ENCODE measurements around the gene MED20. TPM values are rescaled to one million over a fixed set of nuclear protein-coding genes. Genes with fewer than 3 reads are reported as not detected.

The MED20 gene
- total and polyA plus RNA-seq, 10 of the 15 experiments (the other 5 are each of a cell fraction or from before 2014, with no cell fraction given), result 13.4 to 24.8 (median 17.9) TPM

DNA sequence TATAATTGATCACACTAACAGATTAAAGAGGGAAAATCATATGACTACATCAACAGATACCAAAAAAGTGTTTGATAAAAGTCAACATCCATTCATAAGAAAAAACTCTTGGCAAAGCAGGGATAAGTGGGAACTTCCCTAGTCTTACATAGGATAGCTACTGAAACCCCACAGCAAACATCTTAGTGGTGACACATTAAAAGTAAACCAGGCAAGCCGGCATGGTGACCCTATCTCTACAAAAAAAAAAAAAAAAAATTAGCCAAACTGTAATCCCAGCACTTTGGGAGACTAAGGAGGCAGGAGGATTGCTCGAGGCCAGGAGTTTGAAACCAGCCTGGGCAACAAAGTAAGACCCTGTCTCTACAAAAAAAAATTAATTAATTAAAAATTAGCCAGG lies 34.5 kb upstream of the MED20 start:
- no peak overlapping the region for H3K27ac ChIP-seq (ENCODE audit: control insufficient read depth, insufficient read depth)
- no peak for FAIRE-seq
- no peaks in the 10 kb centered on the region for H3K9me3 ChIP-seq (replicated peaks; ENCODE audit: control insufficient read depth, insufficient read depth, low read length)
- no peaks in the 10 kb centered on the region for H3K79me2 ChIP-seq (ENCODE audit: control insufficient read depth, insufficient read depth, low read length)
- no peaks in the 10 kb centered on the region for H4K20me1 ChIP-seq (ENCODE audit: control insufficient read depth, insufficient read depth)
- no peaks in the 10 kb centered on the region for H3K36me3 ChIP-seq (ENCODE audit: control insufficient read depth in 2 of 2, insufficient read depth in 2 of 2, low read length in 1 of 2)
- in situ Hi-C loops (cut with MboI), result no loop called here
- RAD21 ChIA-PET (ENCODE audit: unreplicated experiment), result no interaction called here
- no TSS peak for BruUV-seq (replicated peaks)
- SMC1A ChIA-PET (ENCODE audit: uncharacterized antibody, unreplicated experiment), result interaction anchor here (0.7 to 1.5 kb wide), 3 partner anchors 12 to 77 kb away, joined by 3 to 4 read pairs (median 4); no protein-coding TSS in a partner anchor
- no peaks in the 10 kb centered on the region for H3K4me1 ChIP-seq (ENCODE audit: control insufficient read depth, insufficient read depth, low read length)
- ATAC-seq, result no peak
- DNase-seq (ENCODE audit: low read depth, low spot score), result no peak
- POLR2A ChIA-PET, result interaction anchor here (0.7 kb wide), 1 partner anchor 58 kb away, joined by 4 read pairs; no protein-coding TSS in a partner anchor
- 56% methylated on average over 2 of the region's 2 CpGs for WGBS (ENCODE audit: insufficient coverage, insufficient replicate concordance, low lambda C conversion rate, missing lambda C conversion rate)
- no peaks in the 10 kb centered on the region for H3K27me3 ChIP-seq (replicated peaks in 1 of 2; ENCODE audit: control insufficient read depth in 2 of 2, insufficient read depth in 2 of 2, low read length in 1 of 2)
- no peak overlapping the region for H3K9ac ChIP-seq (ENCODE audit: control insufficient read depth, insufficient read depth, low read length)
- no peak overlapping the region for H3K4me2 ChIP-seq (ENCODE audit: control insufficient read depth, insufficient read depth)
- CTCF ChIA-PET, result interaction anchor here (0.7 kb wide), 1 partner anchor 623 kb away, joined by 3 read pairs; no protein-coding TSS in a partner anchor
- intact Hi-C loops (cut with micrococcal nuclease; ENCODE audit: unreplicated experiment), result no loop called here
- no peak overlapping the region for H3K4me3 ChIP-seq
- TF ChIP-seq, protein P1, sequence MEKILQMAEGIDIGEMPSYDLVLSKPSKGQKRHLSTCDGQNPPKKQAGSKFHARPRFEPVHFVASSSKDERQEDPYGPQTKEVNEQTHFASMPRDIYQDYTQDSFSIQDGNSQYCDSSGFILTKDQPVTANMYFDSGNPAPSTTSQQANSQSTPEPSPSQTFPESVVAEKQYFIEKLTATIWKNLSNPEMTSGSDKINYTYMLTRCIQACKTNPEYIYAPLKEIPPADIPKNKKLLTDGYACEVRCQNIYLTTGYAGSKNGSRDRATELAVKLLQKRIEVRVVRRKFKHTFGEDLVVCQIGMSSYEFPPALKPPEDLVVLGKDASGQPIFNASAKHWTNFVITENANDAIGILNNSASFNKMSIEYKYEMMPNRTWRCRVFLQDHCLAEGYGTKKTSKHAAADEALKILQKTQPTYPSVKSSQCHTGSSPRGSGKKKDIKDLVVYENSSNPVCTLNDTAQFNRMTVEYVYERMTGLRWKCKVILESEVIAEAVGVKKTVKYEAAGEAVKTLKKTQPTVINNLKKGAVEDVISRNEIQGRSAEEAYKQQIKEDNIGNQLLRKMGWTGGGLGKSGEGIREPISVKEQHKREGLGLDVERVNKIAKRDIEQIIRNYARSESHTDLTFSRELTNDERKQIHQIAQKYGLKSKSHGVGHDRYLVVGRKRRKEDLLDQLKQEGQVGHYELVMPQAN (conservative IDR thresholded peaks at IDR 0.05), result no peak
- TF ChIP-seq RELA (IDR thresholded peaks at IDR 0.05; ENCODE audit: borderline replicate concordance, partially characterized antibody) (no peak), EGR1 (IDR thresholded peaks at IDR 0.05; ENCODE audit: borderline replicate concordance in 1 of 2, low read depth in 2 of 2, low read length in 2 of 2) (no peak), CEBPB (IDR thresholded peaks at IDR 0.05; ENCODE audit: borderline replicate concordance in 1 of 2, low read depth in 2 of 2, low read length in 2 of 2) (no peak), NR2F1 (conservative IDR thresholded peaks at IDR 0.05) (no peak), NFXL1 (IDR thresholded peaks at IDR 0.05; ENCODE audit: borderline replicate concordance) (no peak), NFYB (IDR thresholded peaks at IDR 0.05; ENCODE audit: insufficient read depth, low read depth, low read length) (no peak), FOXK2 (IDR thresholded peaks at IDR 0.05) (no peak)
- TF ChIP-seq, protein P2, sequence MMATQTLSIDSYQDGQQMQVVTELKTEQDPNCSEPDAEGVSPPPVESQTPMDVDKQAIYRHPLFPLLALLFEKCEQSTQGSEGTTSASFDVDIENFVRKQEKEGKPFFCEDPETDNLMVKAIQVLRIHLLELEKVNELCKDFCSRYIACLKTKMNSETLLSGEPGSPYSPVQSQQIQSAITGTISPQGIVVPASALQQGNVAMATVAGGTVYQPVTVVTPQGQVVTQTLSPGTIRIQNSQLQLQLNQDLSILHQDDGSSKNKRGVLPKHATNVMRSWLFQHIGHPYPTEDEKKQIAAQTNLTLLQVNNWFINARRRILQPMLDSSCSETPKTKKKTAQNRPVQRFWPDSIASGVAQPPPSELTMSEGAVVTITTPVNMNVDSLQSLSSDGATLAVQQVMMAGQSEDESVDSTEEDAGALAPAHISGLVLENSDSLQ (IDR thresholded peaks at IDR 0.05), result no peak
- H2AFZ ChIP-seq (ENCODE audit: control insufficient read depth, low read depth, low read length), result no peak overlapping the region

Measured in GM12878 (cell line).